ENCODE measurements around the gene RNU6-1.

Gene RNU6-1

DNA sequence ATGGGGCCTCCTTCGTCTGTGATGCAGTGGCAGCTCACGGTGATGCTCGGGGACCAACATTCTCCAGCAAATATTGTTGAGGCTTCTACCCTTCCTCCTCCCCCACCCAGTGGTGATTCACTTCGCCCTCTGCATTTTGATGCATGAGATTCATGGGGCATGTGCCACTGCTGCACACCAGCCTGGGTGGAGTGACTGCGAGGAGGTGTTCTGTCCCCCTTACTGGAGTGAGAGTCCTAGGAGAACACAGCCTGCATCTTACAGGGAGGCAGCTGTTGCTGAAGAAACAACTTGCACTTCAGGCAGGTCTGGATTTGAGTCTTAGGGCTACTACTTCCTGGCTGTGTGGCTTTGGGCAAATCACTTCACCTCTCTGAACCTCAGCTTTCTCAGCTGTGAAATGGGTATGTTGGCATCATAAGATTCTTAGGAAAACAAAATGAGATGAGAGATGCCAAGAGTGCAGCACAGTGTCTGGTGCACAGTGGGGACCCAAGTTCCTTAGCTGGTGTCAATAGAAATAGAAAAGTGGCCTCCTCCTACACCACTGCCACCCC lies 24.7 kb downstream of the RNU6-1 start:
- peaks cover 19% of the 10 kb centered on the region for H3K9me3 ChIP-seq (ENCODE audit: control insufficient read depth, low read length)
- H3K9ac ChIP-seq (ENCODE audit: low read length), result no peak overlapping the region
- no peaks in the 10 kb centered on the region for H3K4me1 ChIP-seq (ENCODE audit: control insufficient read depth, insufficient read depth, low read length)
- H3K4me3 ChIP-seq (ENCODE audit: low read length), result no peak overlapping the region
- H3K36me3 ChIP-seq (ENCODE audit: control insufficient read depth, insufficient read depth, low read length, severe bottlenecking), result no peaks in the 10 kb centered on the region
- peaks cover 20% of the 10 kb centered on the region for H3K27me3 ChIP-seq (replicated peaks; ENCODE audit: control insufficient read depth, insufficient read depth, low read length)
- no peak for DNase-seq (ENCODE audit: low read depth)

DNA sequence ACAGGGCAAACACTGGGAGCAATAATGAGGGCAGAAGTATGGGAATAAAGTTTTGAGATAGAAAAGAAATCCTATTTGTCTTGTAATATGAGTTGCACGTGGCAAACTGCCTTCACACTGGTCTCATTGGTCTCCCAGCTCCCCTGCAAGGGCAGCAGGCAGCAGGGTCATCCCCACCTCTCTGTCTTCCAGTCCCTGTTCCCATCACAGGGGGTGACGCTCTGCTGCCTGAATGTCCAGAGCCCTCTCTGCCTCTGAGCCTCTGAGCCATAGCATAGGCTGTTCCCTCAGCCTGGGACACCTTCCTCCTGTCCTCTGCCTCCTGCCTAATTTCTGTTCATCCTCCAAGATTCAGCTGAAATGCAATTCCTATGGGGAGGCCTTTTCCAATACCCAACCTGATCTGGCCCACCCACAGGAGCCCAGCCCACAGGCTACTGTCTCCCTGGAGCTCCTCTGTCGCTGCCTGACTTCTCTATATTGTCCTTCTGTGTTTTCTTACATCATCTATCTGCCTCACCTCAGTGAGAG lies 26.7 kb downstream of the RNU6-1 start:
- Histone ChIP-seq H3K27me3 (replicated peaks; ENCODE audit: control insufficient read depth, insufficient read depth, low read length) (peaks cover 3% of the 10 kb centered on the region), H3K9me3 (ENCODE audit: control insufficient read depth, low read length) (peaks cover 19% of the 10 kb centered on the region), H3K4me1 (ENCODE audit: control insufficient read depth, insufficient read depth, low read length) (no peaks in the 10 kb centered on the region), H3K4me3 (ENCODE audit: low read length) (no peak overlapping the region), H3K36me3 (ENCODE audit: control insufficient read depth, insufficient read depth, low read length, severe bottlenecking) (peaks cover 5% of the 10 kb centered on the region), H3K9ac (ENCODE audit: low read length) (no peak overlapping the region)
- DNase-seq (ENCODE audit: low read depth), result no peak

DNA sequence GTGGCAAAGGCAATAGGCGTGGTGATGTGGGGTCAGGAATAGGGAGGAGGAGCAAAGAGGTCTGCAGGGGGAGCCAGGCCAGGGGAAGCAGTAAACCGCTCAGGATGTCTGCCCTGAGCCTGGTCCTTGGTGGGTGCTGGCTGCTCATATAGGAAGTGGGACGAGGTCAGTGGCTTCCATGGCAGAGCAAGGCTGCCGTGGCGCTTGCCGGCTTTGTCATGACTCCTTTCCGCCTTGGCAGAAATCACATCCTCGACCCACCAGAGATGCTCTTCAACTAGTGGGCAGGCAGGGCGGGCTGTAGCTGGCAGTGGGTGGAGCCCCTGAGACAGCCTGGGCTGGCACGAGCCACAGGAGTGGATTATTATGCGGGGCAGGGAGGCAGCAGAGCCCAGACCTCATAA lies 27.6 kb downstream of the RNU6-1 start:
- no peaks in the 10 kb centered on the region for H3K27me3 ChIP-seq (replicated peaks; ENCODE audit: control insufficient read depth, insufficient read depth, low read length)
- DNase-seq (ENCODE audit: low read depth), result no peak
- H3K4me3 ChIP-seq (ENCODE audit: low read length), result no peak overlapping the region
- peaks cover 5% of the 10 kb centered on the region for H3K36me3 ChIP-seq (ENCODE audit: control insufficient read depth, insufficient read depth, low read length, severe bottlenecking)
- H3K9ac ChIP-seq (ENCODE audit: low read length), result no peak overlapping the region
- peaks cover 19% of the 10 kb centered on the region for H3K9me3 ChIP-seq (ENCODE audit: control insufficient read depth, low read length)
- H3K4me1 ChIP-seq (ENCODE audit: control insufficient read depth, insufficient read depth, low read length), result no peaks in the 10 kb centered on the region

DNA sequence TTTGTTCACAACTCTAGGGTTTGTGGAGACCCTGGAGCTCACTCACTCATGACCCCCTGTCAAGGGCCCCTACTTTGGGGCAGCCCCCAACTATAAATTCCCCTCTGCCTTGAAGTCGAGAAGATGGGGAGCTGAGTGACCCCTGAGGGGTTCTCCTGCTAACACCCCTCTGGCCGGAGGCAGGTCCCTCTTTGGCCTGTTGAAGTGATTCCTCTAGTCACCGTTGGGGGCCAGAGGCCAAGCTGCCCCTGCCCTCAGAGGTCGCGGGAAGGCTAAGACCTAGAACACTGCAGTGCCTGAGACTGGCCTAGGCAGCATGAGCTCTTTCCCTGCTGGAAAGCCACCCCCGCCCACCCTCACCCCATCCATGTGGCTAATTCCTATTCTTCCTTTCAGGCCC lies 30.0 kb downstream of the RNU6-1 start:
- H3K36me3 ChIP-seq (ENCODE audit: control insufficient read depth, insufficient read depth, low read length, severe bottlenecking), result peaks cover 5% of the 10 kb centered on the region
- DNase-seq (ENCODE audit: low read depth), result no peak
- H3K4me3 ChIP-seq (ENCODE audit: low read length), result no peak overlapping the region
- H3K4me1 ChIP-seq (ENCODE audit: control insufficient read depth, insufficient read depth, low read length), result no peaks in the 10 kb centered on the region
- H3K9me3 ChIP-seq (ENCODE audit: control insufficient read depth, low read length), result no peaks in the 10 kb centered on the region
- H3K9ac ChIP-seq (ENCODE audit: low read length), result no peak overlapping the region
- no peaks in the 10 kb centered on the region for H3K27me3 ChIP-seq (replicated peaks; ENCODE audit: control insufficient read depth, insufficient read depth, low read length)

DNA sequence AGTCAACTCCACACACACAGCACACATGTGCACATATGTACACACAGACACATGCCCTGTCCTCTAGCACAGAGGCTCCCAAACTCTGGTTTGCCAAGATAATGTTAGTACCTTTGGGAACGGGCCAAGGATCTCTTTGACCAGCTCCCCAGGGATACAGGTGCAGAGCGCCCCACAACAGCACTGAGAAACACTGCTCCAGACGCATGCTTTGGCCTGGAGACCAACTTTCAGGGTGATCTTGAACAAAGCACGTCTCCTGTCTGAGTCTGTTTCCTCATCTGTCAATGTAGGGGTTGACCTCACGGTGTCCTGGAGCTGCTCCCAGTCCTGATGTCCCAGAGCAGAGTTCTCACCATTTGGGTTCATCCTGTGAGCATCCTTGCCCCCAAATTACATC lies 30.4 kb downstream of the RNU6-1 start:
- H3K36me3 ChIP-seq (ENCODE audit: control insufficient read depth, insufficient read depth, low read length, severe bottlenecking), result peaks cover 5% of the 10 kb centered on the region
- H3K4me1 ChIP-seq (ENCODE audit: control insufficient read depth, insufficient read depth, low read length), result no peaks in the 10 kb centered on the region
- no peak overlapping the region for H3K4me3 ChIP-seq (ENCODE audit: low read length)
- DNase-seq (ENCODE audit: low read depth), result no peak
- no peaks in the 10 kb centered on the region for H3K9me3 ChIP-seq (ENCODE audit: control insufficient read depth, low read length)
- no peaks in the 10 kb centered on the region for H3K27me3 ChIP-seq (replicated peaks; ENCODE audit: control insufficient read depth, insufficient read depth, low read length)
- no peak overlapping the region for H3K9ac ChIP-seq (ENCODE audit: low read length)

DNA sequence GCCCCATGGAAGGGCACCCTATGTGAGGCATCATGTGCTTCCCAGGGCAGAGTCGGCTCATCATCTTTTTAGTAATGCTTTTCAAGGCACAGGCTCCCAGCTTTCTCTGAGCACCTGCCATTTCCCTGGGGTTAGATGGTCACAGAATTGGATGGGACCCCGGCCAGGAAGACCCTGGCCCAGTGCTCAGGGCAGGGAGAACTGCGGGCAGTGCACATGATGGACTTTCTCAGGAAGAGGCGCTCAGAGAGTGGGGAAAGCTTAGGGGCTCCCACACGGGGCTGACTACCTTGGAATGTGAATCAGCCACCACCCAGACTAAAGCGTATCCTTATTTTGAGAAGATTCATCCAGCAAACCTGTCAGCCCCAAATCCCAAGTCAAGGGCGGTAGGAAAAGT lies 31.0 kb downstream of the RNU6-1 start:
- Histone ChIP-seq H3K4me3 (ENCODE audit: low read length) (no peak overlapping the region), H3K36me3 (ENCODE audit: control insufficient read depth, insufficient read depth, low read length, severe bottlenecking) (peaks cover 5% of the 10 kb centered on the region), H3K4me1 (ENCODE audit: control insufficient read depth, insufficient read depth, low read length) (no peaks in the 10 kb centered on the region), H3K9ac (ENCODE audit: low read length) (no peak overlapping the region), H3K9me3 (ENCODE audit: control insufficient read depth, low read length) (no peaks in the 10 kb centered on the region), H3K27me3 (replicated peaks; ENCODE audit: control insufficient read depth, insufficient read depth, low read length) (no peaks in the 10 kb centered on the region)
- DNase-seq (ENCODE audit: low read depth), result no peak

DNA sequence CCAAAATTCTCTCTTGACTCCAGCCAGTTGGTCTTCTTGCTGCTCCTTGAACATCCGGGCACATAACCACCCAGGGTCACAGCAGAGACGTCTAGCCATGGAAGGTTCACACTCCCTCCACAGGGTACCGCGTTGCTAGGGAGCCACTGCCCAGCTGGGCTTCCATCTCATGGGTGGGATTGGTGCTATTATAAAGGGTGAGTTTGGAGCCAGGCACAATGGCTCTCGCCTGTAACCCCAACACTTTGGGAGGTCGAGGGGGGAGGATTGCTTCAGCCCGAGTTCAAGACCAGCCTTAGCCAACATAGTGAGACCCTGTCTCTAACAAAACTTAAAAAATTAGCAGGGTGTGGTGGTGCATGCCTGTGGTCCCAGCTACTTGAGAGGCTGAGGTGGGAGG lies 32.0 kb downstream of the RNU6-1 start:
- Histone ChIP-seq H3K4me1 (ENCODE audit: control insufficient read depth, insufficient read depth, low read length) (no peaks in the 10 kb centered on the region), H3K9me3 (ENCODE audit: control insufficient read depth, low read length) (no peaks in the 10 kb centered on the region), H3K27me3 (replicated peaks; ENCODE audit: control insufficient read depth, insufficient read depth, low read length) (no peaks in the 10 kb centered on the region), H3K9ac (ENCODE audit: low read length) (no peak overlapping the region), H3K36me3 (ENCODE audit: control insufficient read depth, insufficient read depth, low read length, severe bottlenecking) (peaks cover 5% of the 10 kb centered on the region), H3K4me3 (ENCODE audit: low read length) (no peak overlapping the region)
- no peak for DNase-seq (ENCODE audit: low read depth)

DNA sequence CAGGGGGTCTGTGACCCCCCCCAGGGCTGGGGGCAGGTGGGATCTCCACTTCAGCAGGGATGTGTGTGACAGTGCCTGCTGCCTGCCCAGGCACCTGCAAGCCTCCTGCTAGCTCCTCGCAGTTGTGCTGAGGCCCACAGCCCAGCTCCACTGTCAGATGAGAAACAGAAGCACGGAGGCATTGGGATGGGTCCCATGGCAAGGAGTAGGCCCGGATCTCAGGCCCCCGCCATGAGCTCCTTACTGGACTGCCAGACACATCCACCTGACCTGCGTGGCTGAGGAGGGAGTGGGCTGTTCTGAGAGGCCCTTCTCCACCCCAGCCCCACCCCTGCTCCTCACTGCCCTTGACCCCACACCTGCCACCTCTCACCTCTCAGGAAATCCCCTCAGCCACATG lies 32.7 kb downstream of the RNU6-1 start:
- Histone ChIP-seq H3K27me3 (replicated peaks; ENCODE audit: control insufficient read depth, insufficient read depth, low read length) (no peaks in the 10 kb centered on the region), H3K9ac (ENCODE audit: low read length) (no peak overlapping the region), H3K36me3 (ENCODE audit: control insufficient read depth, insufficient read depth, low read length, severe bottlenecking) (peaks cover 5% of the 10 kb centered on the region), H3K4me3 (ENCODE audit: low read length) (no peak overlapping the region), H3K4me1 (ENCODE audit: control insufficient read depth, insufficient read depth, low read length) (no peaks in the 10 kb centered on the region), H3K9me3 (ENCODE audit: control insufficient read depth, low read length) (no peaks in the 10 kb centered on the region)
- DNase-seq (ENCODE audit: low read depth), result no peak

DNA sequence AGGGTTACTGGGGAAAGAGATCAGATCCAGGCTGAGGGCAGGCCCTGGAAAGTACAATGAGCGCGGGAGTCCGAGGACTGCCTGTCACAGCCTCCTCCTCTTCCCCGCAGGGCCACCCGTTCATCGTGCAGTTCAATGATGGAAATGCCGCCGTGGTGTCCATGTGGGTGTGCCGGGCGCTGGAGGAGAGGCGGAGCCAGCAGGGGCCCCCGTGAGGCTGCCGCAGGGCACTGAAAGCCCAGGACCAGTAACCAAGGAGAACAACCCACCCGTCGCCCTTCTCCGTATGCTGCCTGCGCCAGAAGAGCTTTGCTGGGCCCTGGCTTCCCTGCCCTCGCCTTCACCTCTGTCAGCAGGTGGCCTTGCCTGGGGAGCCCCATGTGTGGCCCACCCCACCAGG lies 33.3 kb downstream of the RNU6-1 start:
- no peak overlapping the region for H3K4me3 ChIP-seq (ENCODE audit: low read length)
- H3K9ac ChIP-seq (ENCODE audit: low read length), result no peak overlapping the region
- no peaks in the 10 kb centered on the region for H3K27me3 ChIP-seq (replicated peaks; ENCODE audit: control insufficient read depth, insufficient read depth, low read length)
- DNase-seq (ENCODE audit: low read depth), result no peak
- H3K4me1 ChIP-seq (ENCODE audit: control insufficient read depth, insufficient read depth, low read length), result no peaks in the 10 kb centered on the region
- H3K36me3 ChIP-seq (ENCODE audit: control insufficient read depth, insufficient read depth, low read length, severe bottlenecking), result peaks cover 5% of the 10 kb centered on the region
- no peaks in the 10 kb centered on the region for H3K9me3 ChIP-seq (ENCODE audit: control insufficient read depth, low read length)

DNA sequence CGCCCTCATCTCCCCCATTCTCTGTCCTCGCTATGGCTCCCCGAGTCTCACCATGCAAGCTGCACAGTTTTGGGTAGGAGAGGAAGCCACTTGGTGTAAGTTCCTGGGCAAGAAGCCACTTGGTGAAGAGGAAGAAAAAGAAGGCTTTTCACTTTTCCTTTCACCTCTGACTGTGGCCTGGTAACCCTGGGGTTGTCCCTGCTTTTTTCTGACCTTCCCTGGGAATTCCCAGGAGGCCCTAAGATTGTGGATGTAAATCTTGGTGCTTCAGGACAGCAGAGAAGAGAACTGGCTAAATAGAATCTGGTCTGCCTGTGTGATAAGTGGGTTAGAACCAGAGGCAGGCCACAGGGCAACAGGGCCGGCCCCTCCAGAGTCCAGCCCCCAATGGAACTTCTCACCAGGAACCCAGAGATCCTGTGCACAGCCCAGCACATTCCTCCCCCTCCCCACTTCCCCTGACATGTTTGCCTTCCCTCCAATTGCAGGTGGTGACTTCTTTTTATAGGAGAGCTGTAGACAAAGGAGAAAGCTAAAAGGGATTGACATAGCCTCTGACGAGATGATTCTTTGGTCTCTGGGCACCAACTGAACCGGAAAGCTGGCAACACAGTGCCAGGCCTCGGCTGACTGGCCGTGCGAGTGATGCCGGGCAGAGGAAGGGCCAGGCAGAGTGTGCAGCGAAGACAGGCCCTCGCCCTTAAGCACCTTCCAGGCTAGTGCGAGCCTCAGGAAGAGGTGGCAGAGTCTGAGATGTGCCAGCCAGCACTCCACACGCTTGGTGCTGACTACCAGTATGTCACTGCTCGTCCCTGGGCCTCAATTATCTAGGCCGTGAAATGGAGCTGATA lies 34.0 kb downstream of the RNU6-1 start:
- no peaks in the 10 kb centered on the region for H3K9me3 ChIP-seq (ENCODE audit: control insufficient read depth, low read length)
- no peak overlapping the region for H3K4me3 ChIP-seq (ENCODE audit: low read length)
- H3K4me1 ChIP-seq (ENCODE audit: control insufficient read depth, insufficient read depth, low read length), result no peaks in the 10 kb centered on the region
- H3K9ac ChIP-seq (ENCODE audit: low read length), result no peak overlapping the region
- DNase-seq (ENCODE audit: low read depth), result no peak
- no peaks in the 10 kb centered on the region for H3K27me3 ChIP-seq (replicated peaks; ENCODE audit: control insufficient read depth, insufficient read depth, low read length)
- peaks cover 5% of the 10 kb centered on the region for H3K36me3 ChIP-seq (ENCODE audit: control insufficient read depth, insufficient read depth, low read length, severe bottlenecking)

DNA sequence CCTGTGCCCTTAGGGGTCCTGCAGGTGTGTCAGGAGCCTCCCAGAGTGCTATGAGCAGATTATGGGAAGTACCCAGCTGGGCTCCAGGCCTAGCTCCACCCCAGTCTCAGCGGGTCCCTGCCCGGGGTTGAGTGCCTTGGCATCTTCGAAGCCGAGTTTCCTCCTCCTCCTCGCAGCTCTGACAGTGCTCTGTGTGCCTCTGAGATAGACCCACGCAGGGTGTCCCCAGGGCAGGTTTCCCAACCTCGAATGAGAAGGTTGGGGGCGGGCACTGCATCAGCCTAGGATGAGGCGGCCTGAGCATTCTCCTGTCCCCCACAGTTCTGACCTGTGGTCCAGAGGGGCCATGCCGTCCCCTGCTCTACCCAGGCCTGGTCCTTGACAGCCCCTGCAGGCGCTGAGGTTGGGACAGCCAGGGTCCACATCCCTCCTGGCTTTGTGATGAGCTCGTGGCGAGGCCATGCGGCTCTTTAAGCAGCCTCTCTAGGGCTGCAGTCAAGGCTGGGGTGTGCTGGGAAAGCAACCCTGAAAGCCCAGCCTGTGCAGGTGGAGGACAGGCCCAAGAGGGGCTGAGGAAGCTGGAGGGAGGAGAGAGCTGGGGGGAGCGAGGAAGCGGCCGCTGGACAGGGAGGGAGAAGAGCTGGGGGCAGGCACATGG lies 34.7 kb downstream of the RNU6-1 start:
- no peak for DNase-seq (ENCODE audit: low read depth)
- H3K9me3 ChIP-seq (ENCODE audit: control insufficient read depth, low read length), result no peaks in the 10 kb centered on the region
- H3K9ac ChIP-seq (ENCODE audit: low read length), result no peak overlapping the region
- no peaks in the 10 kb centered on the region for H3K4me1 ChIP-seq (ENCODE audit: control insufficient read depth, insufficient read depth, low read length)
- H3K4me3 ChIP-seq (ENCODE audit: low read length), result no peak overlapping the region
- H3K27me3 ChIP-seq (replicated peaks; ENCODE audit: control insufficient read depth, insufficient read depth, low read length), result no peaks in the 10 kb centered on the region
- H3K36me3 ChIP-seq (ENCODE audit: control insufficient read depth, insufficient read depth, low read length, severe bottlenecking), result peaks cover 9% of the 10 kb centered on the region

All from adipocyte (in vitro differentiated cells).